Suppressor macrophage treated with lipopolysaccharide for 4 hours (primary cell): Measurements from ENCODE around the gene PRKAR1B.
"Not testable (repeated sequence)": the region's sequence is repeated elsewhere in the genome, so short reads cannot be mapped to it uniquely, and the experiment has no call there.

Experiments
- DNase-seq: peaks from one replicate; pipeline ENCODE4 v3.0.0-alpha.2; 2020

Gene PRKAR1B

GRCh38 chr7:756928-757560 lies 30.0 kb upstream of the PRKAR1B start:
- no peak for DNase-seq

- DNase-seq: no peak
These were observed 29.3 kb upstream of the PRKAR1B start for GRCh38 chr7:756231-756927.

- DNase-seq: no peak
These were observed 28.3 kb upstream of the PRKAR1B start for GRCh38 chr7:755413-755805.

DNA sequence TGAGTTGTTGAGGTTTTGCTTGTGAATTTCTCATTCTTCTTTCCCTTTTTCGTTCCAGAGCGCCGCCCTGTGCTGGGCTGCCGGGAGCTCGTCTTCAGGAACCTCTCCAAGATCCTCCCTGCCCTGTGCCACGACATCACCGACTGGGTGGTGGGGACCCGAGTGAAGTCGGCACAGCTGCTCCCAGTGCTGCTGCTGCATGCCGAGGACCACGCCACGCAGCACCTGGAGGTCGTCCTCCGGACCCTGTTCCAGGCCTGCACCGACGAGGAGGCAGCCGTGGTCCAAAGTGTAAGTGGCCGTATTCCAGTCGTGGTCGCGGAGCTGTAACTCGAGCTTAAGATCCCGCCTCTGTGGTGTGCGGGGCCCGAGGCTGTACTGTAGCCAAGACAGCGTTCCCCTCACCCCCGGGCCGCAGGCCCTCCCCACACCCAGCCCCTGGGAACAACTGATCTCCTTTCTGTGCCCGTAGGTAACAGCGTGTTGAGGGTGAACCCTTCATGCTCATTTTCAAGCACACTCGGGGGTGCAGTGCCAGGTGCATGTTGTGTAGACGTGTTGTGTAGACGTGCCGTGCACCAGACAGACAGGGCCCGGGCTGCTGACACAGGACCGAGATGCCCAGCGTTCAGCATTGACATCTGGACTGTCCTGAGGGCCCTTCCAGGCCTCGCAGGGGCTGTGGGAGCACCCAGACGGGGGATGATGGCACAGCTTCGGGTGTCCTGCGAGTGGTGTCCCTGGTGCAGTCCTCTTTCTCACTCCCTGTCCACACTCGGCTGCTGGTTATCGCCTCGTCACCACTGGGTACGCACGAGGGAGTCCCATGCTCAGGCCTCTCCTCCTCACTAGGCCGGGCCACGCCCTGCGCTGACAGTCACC lies 27.7 kb upstream of the PRKAR1B start:
- DNase-seq: no peak

GRCh38 chr7:753190-753589 lies 26.1 kb upstream of the PRKAR1B start:
- DNase-seq: no peak

DNA sequence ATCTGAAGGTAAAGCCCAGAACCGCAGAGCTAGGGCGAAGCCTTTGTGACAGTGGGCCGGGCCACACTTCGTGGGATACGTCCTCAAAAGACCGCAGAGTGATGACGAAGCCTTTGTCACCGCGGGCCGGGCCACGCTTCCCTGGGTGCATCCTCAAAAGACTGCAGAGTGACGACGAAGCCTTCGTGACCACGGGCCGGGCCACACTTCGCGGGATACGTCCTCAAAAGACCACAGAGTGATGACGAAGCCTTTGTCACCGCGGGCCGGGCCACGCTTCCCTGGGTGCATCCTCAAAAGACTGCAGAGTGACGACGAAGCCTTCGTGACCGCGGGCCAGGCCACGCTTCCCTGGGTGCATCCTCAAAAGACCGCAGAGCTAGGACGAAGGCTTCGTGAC lies 25.2 kb upstream of the PRKAR1B start:
- not testable (repeated sequence) for DNase-seq

- DNase-seq: no peak
These were observed 24.7 kb upstream of the PRKAR1B start for GRCh38 chr7:751826-752225.

DNA sequence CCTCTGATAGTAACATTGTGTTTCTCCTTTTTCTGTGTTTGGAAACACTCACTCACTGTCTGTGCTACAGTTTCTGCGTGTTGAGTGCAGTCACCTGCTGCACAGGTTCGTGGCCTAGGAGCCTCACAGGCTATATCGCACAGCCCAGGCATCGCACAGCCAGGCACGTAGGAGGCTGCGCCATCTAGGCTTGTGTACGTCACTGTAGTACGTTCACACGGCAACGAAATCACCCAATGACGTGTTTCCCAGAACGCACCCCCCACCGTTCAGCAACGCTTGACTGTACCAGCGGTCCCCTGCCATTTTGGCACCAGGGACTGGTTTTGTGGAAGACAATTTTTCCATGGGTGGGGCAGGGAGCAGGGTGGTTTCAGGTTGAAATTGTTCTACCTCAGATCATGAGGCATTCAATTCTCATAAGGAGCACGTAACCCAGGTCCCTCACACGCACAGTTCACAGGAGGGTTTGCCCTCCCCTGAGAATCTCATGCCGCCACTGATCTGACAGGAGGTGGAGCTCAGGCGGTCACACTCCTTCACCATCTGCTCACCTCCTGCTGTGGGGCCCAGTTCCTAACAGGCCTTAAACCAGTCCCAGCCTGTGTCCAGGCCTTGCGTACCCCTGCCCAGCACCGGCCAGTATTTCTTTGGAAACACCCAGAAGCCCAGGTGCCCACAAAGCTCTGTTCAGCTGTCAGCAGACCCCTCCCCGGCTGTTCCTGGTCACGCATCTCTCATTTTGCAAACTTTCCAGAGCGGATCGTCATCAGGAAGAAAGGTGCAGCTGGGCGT lies 23.2 kb upstream of the PRKAR1B start:
- DNase-seq: no peak

GRCh38 chr7:749140-749551 lies 22.1 kb upstream of the PRKAR1B start:
- no peak for DNase-seq

GRCh38 chr7:748446-748845 lies 21.4 kb upstream of the PRKAR1B start:
- no peak for DNase-seq

GRCh38 chr7:747186-747585 lies 20.1 kb upstream of the PRKAR1B start:
- DNase-seq: no peak

DNA sequence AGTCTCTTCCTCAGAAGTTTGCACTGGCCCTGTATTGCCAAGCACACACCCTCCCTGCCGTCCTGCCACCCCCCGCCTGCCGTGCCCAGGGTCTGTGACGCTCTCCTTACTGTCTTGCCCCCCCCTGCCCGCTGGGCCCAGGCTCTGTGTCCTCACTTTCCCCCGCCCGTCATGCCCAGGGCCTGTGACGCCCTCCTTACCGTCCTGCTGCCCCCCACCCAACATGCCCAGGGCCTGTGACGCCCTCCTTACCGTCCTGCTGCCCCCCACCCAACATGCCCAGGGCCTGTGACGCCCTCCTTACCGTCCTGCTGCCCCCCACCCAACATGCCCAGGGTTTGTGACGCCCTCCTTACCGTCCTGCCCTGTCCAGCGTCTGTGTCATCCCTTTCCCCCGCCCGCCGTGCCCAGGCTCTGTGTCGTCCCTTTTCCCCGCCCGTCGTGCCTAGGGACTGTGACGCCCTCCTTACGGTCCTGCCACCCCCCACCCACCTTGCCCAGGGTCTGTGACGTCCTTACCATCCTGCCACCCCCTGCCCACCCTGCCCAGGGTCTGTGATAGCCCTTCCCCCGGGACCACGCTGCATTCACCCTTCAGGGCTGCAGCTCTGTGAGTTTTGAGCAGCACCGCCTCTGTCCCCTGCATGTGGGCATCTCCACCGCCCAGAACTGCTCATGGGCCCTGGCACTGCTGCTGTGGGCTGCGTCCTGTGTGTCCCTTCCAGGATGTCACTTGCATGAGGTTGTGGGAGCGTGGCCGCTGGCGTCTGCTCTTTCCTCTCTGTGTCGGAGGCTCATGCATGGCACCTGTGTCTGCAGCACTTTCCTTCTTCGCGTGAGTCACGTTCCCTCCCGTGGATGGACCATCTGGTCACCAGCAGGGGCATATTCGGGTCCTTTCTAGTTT lies 19.3 kb upstream of the PRKAR1B start:
- DNase-seq: no peak

- no peak for DNase-seq
These were observed 18.5 kb upstream of the PRKAR1B start for GRCh38 chr7:745431-746154.

- DNase-seq: no peak
These were observed 17.9 kb upstream of the PRKAR1B start for GRCh38 chr7:744854-745430.

DNA sequence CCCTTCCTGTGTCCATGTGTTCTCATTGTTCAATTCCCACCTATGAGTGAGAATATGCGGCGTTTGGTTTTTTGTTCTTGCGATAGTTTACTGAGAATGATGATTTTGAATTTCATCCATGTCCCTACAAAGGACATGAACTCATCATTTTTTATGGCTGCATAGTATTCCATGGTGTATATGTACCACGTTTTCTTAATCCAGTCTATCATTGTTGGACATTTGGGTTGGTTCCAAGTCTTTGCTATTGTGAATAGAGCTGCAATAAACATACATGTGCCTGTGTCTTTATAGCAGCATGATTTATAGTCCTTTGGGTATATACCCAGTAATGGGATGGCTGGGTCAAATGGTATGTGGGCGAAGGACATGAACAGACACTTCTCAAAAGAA lies 17.0 kb upstream of the PRKAR1B start:
- DNase-seq: not testable (repeated sequence)

DNA sequence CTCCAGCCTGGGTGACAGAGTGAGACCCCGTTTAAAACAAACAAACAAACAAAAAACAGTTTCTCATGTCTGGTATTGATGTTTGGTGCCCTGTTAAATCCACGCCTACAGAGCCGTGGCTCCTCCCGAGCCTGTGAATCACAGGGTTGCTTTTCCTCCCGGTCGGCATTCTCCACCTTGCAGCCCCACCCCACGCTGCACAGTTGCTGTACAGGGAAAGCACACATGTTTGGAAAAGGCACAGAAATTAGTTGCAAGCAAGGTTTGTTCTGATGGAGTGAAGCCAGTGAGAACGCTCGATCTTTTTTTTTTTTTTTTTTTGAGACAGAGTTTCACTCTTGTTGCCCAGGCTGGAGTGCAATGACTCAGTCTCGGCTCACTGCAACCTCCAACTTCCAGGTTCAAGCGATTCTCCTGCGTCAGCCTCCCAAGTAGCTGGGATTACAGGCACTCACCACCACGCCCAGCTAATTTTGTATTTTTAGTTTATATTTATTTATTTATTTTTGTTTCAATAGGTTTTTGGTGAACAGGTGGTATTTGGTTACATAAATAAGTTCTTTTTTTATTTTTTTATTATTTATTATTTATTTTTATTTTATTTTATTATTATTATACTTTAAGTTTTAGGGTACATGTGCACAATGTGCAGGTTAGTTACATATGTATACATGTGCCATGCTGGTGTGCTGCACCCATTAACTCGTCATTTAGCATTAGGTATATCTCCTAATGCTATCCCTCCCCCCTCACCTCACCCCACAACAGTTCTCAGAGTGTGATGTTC lies 16.5 kb upstream of the PRKAR1B start:
- DNase-seq: not testable (repeated sequence)

DNA sequence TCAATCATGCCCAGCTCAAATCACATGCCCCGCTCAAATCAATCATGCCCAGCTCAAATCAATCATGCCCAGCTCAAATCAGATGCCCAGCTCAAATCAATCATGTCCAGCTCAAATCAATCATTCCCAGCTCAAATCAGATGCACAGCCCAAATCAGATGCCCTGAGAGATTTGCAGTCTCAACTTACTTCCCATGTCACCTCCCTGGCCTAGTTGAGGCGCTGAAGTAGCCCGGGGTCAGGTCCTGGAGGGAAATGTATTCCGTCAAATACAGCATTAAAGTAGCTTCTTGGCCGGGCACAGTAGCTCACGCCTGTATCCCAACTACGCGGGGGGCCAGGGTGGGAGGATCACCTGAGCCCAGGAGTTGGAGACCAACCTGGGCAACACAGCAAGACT lies 15.7 kb upstream of the PRKAR1B start:
- DNase-seq: no peak

DNA sequence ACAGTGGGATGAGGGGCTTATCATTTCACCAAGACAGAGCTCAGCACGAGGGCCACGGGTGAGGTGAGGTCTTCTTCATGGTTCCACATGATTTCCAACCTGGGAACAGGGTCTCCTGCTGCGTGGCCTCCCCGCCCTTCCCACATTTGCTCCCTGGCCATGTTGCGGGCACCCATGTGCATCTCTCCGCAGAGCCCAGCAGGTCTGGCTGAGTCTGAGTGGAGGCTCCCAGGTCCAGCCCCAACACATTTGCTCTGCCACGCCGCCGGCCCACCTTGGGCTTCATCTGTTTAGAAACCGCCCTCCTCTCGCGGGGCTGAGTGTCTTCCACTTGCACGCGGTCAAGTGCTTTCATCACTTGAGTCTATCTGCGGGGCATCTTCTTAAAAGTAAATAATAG lies 14.8 kb upstream of the PRKAR1B start:
- no peak for DNase-seq

DNA sequence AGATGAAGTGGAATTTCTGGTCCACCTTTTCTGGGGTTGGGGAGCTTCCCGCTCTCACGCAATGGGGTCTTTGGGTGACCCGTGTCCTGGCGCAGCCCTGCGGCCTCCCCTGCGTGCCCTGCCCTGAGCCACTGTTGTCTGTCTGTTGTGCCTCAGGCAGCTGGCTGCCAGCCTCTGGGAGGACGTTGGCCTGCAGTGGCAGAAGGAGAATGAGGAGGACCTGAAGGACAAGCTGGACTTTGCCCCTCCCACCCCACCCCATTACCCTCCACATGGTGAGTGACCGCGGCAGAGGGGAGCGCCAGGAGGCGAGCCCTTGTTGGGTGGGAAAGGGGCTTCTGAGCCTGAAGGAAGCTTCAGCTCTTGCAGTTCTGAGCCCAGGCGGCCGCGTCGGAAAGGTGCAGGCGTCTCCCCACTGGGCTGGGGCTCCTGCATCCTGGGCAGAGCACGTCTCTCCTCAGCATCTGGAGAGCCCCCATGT lies 14.2 kb upstream of the PRKAR1B start:
- DNase-seq: no peak
